Measurements from ENCODE around the gene TWNK.
"Not testable (repeated sequence)": the region's sequence is repeated elsewhere in the genome, so short reads cannot be mapped to it uniquely, and the experiment has no call there.

Gene TWNK

GRCh38 chr10:101030496-101031127 lies 43.3 kb downstream of the TWNK start:
- FAIRE-seq = no peak
- DNase-seq (ENCODE audit: low spot score) = no peak

- FAIRE-seq (no peak), DNase-seq (ENCODE audit: low spot score) (peak; percentile 85)
Measured at GRCh38 chr10:101031128-101031795, 43.9 kb downstream of the TWNK start, which contains the start of the genes PDZD7 and SFXN3. Gene PDZD7 (minus strand): TSS chr10:101031129. CDS start chr10:101030219, 910 bp downstream. Gene SFXN3 (plus strand): TSS chr10:101031234. CDS start chr10:101034695, 3,461 bp downstream.

- FAIRE-seq = no peak
- peak; percentile 28 for DNase-seq (ENCODE audit: low spot score)
Measured at GRCh38 chr10:101031796-101032636, 44.7 kb downstream of the TWNK start.

- FAIRE-seq (peak; percentile 80), DNase-seq (ENCODE audit: low spot score) (peak; percentile 87)
Measured at GRCh38 chr10:101032637-101033224, 45.4 kb downstream of the TWNK start.

- DNase-seq (ENCODE audit: low spot score) (no peak), FAIRE-seq (no peak)
Measured at GRCh38 chr10:101033276-101033675, 45.9 kb downstream of the TWNK start.

GRCh38 chr10:101034404-101034803 lies 47.1 kb downstream of the TWNK start:
- not testable (repeated sequence) for FAIRE-seq; DNase-seq (ENCODE audit: low spot score)

- DNase-seq (ENCODE audit: low spot score) = no peak
- FAIRE-seq = no peak
Measured at GRCh38 chr10:101035314-101035713, 48.0 kb downstream of the TWNK start.

- FAIRE-seq (no peak), DNase-seq (ENCODE audit: low spot score) (no peak)
Measured at GRCh38 chr10:101035916-101036702, 48.8 kb downstream of the TWNK start.

GRCh38 chr10:101036726-101037125 lies 49.4 kb downstream of the TWNK start:
- DNase-seq (ENCODE audit: low spot score) = no peak

GRCh38 chr10:101038484-101038883 lies 51.1 kb downstream of the TWNK start:
- DNase-seq (ENCODE audit: low spot score) (no peak), FAIRE-seq (no peak)

More at GRCh38 chr10:101036726-101037125, 49.4 kb downstream of the TWNK start:
- FAIRE-seq = no peak

- no peak for FAIRE-seq
- no peak for DNase-seq (ENCODE audit: low spot score)
Measured at GRCh38 chr10:101040061-101040460, 52.7 kb downstream of the TWNK start.

GRCh38 chr10:101040851-101041250 lies 53.5 kb downstream of the TWNK start:
- no peak for DNase-seq (ENCODE audit: low spot score)
- no peak for FAIRE-seq

GRCh38 chr10:101041252-101041761 lies 54.0 kb downstream of the TWNK start:
- FAIRE-seq = peak; percentile 58
- DNase-seq (ENCODE audit: low spot score) = peak; percentile 61

- FAIRE-seq = no peak
- no peak for DNase-seq (ENCODE audit: low spot score)
Measured at GRCh38 chr10:101042118-101042517, 54.8 kb downstream of the TWNK start.

- DNase-seq (ENCODE audit: low spot score) (peak; percentile 96), FAIRE-seq (peak; percentile 92)
Measured at GRCh38 chr10:101042667-101043362, 55.5 kb downstream of the TWNK start.

GRCh38 chr10:101043363-101043707 lies 56.0 kb downstream of the TWNK start:
- DNase-seq (ENCODE audit: low spot score) = peak; percentile 9
- FAIRE-seq = no peak

All from RCC 7860 (cell line).